ENCODE measurements around the gene SMIM31. TPM values are rescaled to one million over a fixed set of nuclear protein-coding genes. Genes with fewer than 3 reads are reported as not detected.

The SMIM31 gene
- not detected in 2 replicates for total RNA-seq

DNA sequence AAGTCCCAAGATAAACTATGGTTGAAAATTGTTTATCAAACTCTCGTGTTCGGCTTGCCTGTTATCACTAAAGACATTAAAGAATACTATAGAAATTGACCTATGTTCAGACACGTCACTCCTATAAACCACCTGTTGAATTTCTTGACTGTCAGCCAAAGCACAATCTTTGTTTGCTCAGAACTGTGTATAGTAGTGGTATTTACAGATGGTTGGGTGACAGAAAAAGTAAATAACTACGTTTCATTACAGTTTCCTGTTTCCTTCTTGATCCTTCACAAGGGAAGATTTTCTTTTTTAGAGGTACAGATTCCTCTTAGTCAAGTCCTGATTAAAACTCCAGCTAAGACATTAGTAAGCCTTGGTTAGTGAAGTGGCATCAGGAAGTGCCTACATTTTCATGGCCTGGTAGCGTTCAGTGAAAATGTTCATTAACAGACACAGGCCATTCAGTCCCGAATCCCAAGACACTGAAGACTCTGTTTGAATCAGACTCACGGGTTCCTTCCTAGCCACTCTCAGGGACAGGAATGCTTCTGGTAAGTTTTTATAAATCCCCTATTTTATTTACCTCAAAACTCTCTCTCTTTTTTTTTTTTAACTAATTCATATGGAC, at the start of gene SMIM31:
Gene SMIM31, plus strand, starts transcription at position 259 of the 616 bp plus-strand sequence. CDS start 16,313 bp downstream, outside the sequence.

Other genes starting within 250 kb of the SMIM31 start
- not detected in 2 replicates for gene APELA, start 123.0 kb downstream of the SMIM31 start, total RNA-seq
- 1.5 and 2.7 TPM in 2 replicates for gene TRIM61, start 223.5 kb downstream of the SMIM31 start, total RNA-seq